B cell (primary cell): ENCODE results near the gene IL20RA. TPM values are rescaled to one million over a fixed set of nuclear protein-coding genes. Genes with fewer than 3 reads are reported as not detected.

Experiments
- ATAC-seq: fragments of 200-7000 bp; cut with Tn5 transposase; one replicate; pipeline ENCODE4 v1.10.0; 2021; ENCODE audit warnings: low read depth, mild to moderate bottlenecking, moderate number of reproducible peaks, moderate library complexity
- CTCF ChIA-PET: fragments of 350-600 bp; sonication (Branson Sonifier 250); formaldehyde crosslinking; loops from one replicate; lab custom pipeline; 2021; ENCODE audit warnings: antibody characterized with exemption, inconsistent platforms; lab: Charles Lee
- POLR2A ChIA-PET: fragments of 350-600 bp; sonication (Branson Sonifier 250); formaldehyde crosslinking; loops from one replicate; lab custom pipeline; 2021; ENCODE audit warnings: antibody characterized with exemption; lab: Charles Lee
- DNase-seq: peaks from one replicate; pipeline ENCODE4 v3.0.0; 2013
- H2AFZ ChIP-seq: 2 replicates; pipeline ENCODE4 v1.6.1; 2012; ENCODE audit warnings: mild to moderate bottlenecking, low read depth, low read length; ENCODE audit not compliant: insufficient read depth, poor library complexity, severe bottlenecking
- H3K27ac ChIP-seq, 2 donors: 1 replicate in 1 of 2; 2 replicates in 1 of 2; pipeline ENCODE4 v1.5.1; 2012 to 2013; ENCODE audit warnings: low read length in 2 of 2, mild to moderate bottlenecking in 2 of 2, moderate library complexity in 1 of 2
- H3K27me3 ChIP-seq, 4 experiments: fragments of 200-600 bp in 1 of 4; sonication (generic) in 1 of 4; replicated peaks in 1 of 4; 1 replicate in 2 of 4; 2 replicates in 2 of 4; pipeline versions ENCODE4 v1.6.1 to v1.7.0; 2013 to 2016; ENCODE audit warnings: low read length in 3 of 4, mild to moderate bottlenecking in 2 of 4, mixed read lengths in 1 of 4, moderate library complexity in 1 of 4; ENCODE audit not compliant: insufficient read depth in 4 of 4, control insufficient read depth in 3 of 4; ENCODE audit errors: control extremely low read depth in 1 of 4
- H3K36me3 ChIP-seq, 2 experiments: replicated peaks in 1 of 2; 1 replicate in 1 of 2; 2 replicates in 1 of 2; pipeline versions ENCODE4 v1.6.1 to v1.7.1; 2013; ENCODE audit warnings: low read length in 1 of 2; ENCODE audit not compliant: insufficient read depth in 2 of 2, control insufficient read depth in 1 of 2; ENCODE audit errors: control extremely low read depth in 1 of 2, extremely low read depth in 1 of 2
- H3K4me1 ChIP-seq, 2 donors: fragments of 200-600 bp in 1 of 2; sonication (generic) in 1 of 2; 1 replicate in 1 of 2; 2 replicates in 1 of 2; pipeline versions ENCODE4 v1.5.1 to v1.6.1; 2013 to 2017; ENCODE audit warnings: low read length in 2 of 2; ENCODE audit not compliant: control insufficient read depth in 2 of 2, insufficient read depth in 2 of 2
- H3K4me2 ChIP-seq: replicated peaks from 2 replicates; pipeline ENCODE3; 2012; ENCODE audit warnings: mild to moderate bottlenecking, low read depth, low read length; ENCODE audit not compliant: poor library complexity, severe bottlenecking
- H3K4me3 ChIP-seq, 5 experiments: fragments of 200-600 bp in 1 of 5; sonication (generic) in 1 of 5; 1 replicate in 3 of 5; 2 replicates in 2 of 5; pipeline versions ENCODE4 v1.5.1 to v1.7.0; 2011 to 2016; ENCODE audit warnings: low read length in 4 of 5, mild to moderate bottlenecking in 4 of 5, low read depth in 2 of 5, control low read depth in 1 of 5, moderate library complexity in 1 of 5; ENCODE audit not compliant: insufficient read depth in 1 of 5; ENCODE audit errors: control extremely low read depth in 1 of 5, extremely low read depth in 1 of 5
- H3K79me2 ChIP-seq: fragments of 200-600 bp; sonication (generic); one replicate; pipeline ENCODE4 v1.6.0; 2016; ENCODE audit warnings: low read length; ENCODE audit not compliant: control insufficient read depth, insufficient read depth
- H3K9ac ChIP-seq: fragments of 200-600 bp; sonication (generic); 2 replicates; pipeline ENCODE4 v1.6.1; 2017; ENCODE audit warnings: mild to moderate bottlenecking, low read length, moderate library complexity
- H3K9me3 ChIP-seq, 3 donors: one replicate each; pipeline versions ENCODE4 v1.6.1 to v1.7.1; 2013; ENCODE audit warnings: low read length in 2 of 3; ENCODE audit not compliant: control insufficient read depth in 2 of 3, insufficient read depth in 1 of 3; ENCODE audit errors: control extremely low read depth in 1 of 3
- H4K20me1 ChIP-seq: 2 replicates; pipeline ENCODE4 v1.6.0; 2012; ENCODE audit warnings: mild to moderate bottlenecking, low read length; ENCODE audit not compliant: insufficient read depth, control insufficient read depth, poor library complexity, severe bottlenecking
- H3K27ac Mint-ChIP-seq: one replicate; pipeline ENCODE4 v1.8.0; 2021; ENCODE audit warnings: mixed read lengths
- H3K27me3 Mint-ChIP-seq: one replicate; pipeline ENCODE4 v1.8.0; 2021; ENCODE audit warnings: mixed read lengths
- H3K4me1 Mint-ChIP-seq: one replicate; pipeline ENCODE4 v1.8.0; 2021; ENCODE audit warnings: mixed read lengths
- H3K4me3 Mint-ChIP-seq: one replicate; pipeline ENCODE4 v1.8.0; 2021; ENCODE audit warnings: mixed read lengths
- H3K9me3 Mint-ChIP-seq: one replicate; pipeline ENCODE4 v1.8.0; 2022; ENCODE audit warnings: mixed read lengths; ENCODE audit not compliant: insufficient read depth
- EZH2 ChIP-seq: IDR thresholded peaks from 2 replicates; pipeline ENCODE4 v1.6.1; 2012; ENCODE audit warnings: borderline replicate concordance, low read depth, mild to moderate bottlenecking, moderate library complexity, low read length; ENCODE audit not compliant: insufficient read depth, poor library complexity, severe bottlenecking
- WGBS: methylation state at CpG from one replicate; pipeline ENCODE4 v1.1.5; 2013; ENCODE audit warnings: missing lambda C conversion rate; ENCODE audit not compliant: insufficient coverage; 5-methylcytosine and 5-hydroxymethylcytosine counted together
- intact Hi-C: fragments of 100-400 bp; cut with micrococcal nuclease; formaldehyde crosslinking; loops from one replicate; pipeline ENCODE4 v1.10.0; 2022
- polyA plus RNA-seq: library from polyadenylated mRNA; depleted of rRNA; stranded (reverse); fragments of >200 nt; gene quantifications from 2 replicates; pipeline ENCODE4 v1.2.3, GENCODE V29; 2012
- total RNA-seq, 2 donors: library from RNA; stranded (reverse); fragments of 120-200 nt in 1 of 2; gene quantifications; 1 replicate in 1 of 2; 2 replicates in 1 of 2; pipeline versions ENCODE4 v1.2.3 to v1.2.4, GENCODE V29; 2013 to 2022
- TF ChIP-seq, protein P1 (sequence below): fragments of 200-600 bp; IDR thresholded peaks from one replicate; pipeline ENCODE4 v1.8.0; 2022; ENCODE audit warnings: antibody characterized with exemption, mild to moderate bottlenecking

Gene IL20RA
- total and polyA plus RNA-seq, 2 donors (not counting 1 experiment from before 2014, with no cell fraction given) = not detected

DNA sequence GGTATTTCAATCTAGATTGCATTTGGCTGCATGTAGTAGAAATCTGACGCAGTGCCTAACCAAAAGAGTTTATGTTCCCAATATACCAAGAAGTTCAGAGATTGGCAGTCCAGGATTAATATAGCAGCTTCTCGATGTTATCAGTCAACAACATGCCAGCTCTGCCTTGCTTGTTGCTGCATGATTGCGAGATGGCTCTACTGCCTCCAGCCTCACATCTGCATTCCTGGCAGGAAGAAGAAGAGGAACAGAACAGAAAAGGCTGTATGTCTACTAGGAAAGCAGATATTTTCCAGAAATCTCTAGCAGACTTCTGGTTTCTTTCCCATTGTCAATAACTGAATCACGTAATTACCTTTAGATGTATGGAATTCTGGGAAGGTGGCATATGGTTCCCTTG lies 61.8 kb downstream of the IL20RA start:
- Histone ChIP-seq H3K4me3 (no peak overlapping the region), H3K9me3 (peaks cover 0 to 3% (median 0%) of the 10 kb centered on the region in 3 donors), H3K4me1 (no peaks in the 10 kb centered on the region), H3K79me2 (no peaks in the 10 kb centered on the region), H3K4me2 (no peak overlapping the region), H2AFZ (no peak overlapping the region), H4K20me1 (no peaks in the 10 kb centered on the region), H3K27ac (no peak overlapping the region), H3K36me3 (no peaks in the 10 kb centered on the region), H3K27me3 (peaks cover 0 to 11% (median 4%) of the 10 kb centered on the region in 4 experiments), H3K9ac (no peak overlapping the region)
- ChIA-PET POLR2A (no interaction called here), CTCF (interaction anchor here (0.7 to 1.2 kb wide), 3 partner anchors 15 to 338 kb away, joined by 3 read pairs; no protein-coding TSS in a partner anchor)
- H3K4me1 Mint-ChIP-seq = no peaks in the 10 kb centered on the region
- TF ChIP-seq, protein P1, sequence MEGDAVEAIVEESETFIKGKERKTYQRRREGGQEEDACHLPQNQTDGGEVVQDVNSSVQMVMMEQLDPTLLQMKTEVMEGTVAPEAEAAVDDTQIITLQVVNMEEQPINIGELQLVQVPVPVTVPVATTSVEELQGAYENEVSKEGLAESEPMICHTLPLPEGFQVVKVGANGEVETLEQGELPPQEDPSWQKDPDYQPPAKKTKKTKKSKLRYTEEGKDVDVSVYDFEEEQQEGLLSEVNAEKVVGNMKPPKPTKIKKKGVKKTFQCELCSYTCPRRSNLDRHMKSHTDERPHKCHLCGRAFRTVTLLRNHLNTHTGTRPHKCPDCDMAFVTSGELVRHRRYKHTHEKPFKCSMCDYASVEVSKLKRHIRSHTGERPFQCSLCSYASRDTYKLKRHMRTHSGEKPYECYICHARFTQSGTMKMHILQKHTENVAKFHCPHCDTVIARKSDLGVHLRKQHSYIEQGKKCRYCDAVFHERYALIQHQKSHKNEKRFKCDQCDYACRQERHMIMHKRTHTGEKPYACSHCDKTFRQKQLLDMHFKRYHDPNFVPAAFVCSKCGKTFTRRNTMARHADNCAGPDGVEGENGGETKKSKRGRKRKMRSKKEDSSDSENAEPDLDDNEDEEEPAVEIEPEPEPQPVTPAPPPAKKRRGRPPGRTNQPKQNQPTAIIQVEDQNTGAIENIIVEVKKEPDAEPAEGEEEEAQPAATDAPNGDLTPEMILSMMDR = no peak
- no peak for TF ChIP-seq EZH2
- DNase-seq (no peak), ATAC-seq (no peak)
- H3K27ac Mint-ChIP-seq = no peak overlapping the region
- H3K9me3 Mint-ChIP-seq = no peaks in the 10 kb centered on the region
- 83% methylated on average over 1 of the region's 4 CpGs for WGBS
- intact Hi-C loops = no loop called here
- H3K27me3 Mint-ChIP-seq = peaks cover 44% of the 10 kb centered on the region
- H3K4me3 Mint-ChIP-seq = no peak overlapping the region

DNA sequence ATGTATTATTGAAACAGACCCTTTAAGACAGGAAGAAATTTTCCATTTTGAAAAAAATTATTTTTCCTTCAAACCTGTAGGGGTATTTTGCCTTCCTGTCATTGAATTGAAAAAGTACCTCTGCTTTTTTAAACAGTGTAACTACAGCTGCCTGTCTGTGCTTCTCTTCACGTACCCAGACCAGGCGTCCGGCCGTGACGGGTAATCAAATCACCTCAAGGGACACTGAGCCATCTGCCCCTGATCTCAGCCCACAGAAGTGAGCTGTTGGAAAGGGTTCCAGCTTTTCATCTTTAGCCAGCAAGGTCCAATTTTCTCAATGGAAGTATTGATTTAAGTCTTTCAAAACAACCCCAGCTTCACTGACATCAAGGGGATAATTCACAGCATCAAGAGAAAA lies 64.7 kb downstream of the IL20RA start:
- Histone ChIP-seq H3K36me3 (no peaks in the 10 kb centered on the region), H3K4me2 (no peak overlapping the region), H3K9me3 (no peaks in the 10 kb centered on the region), H3K27ac (no peak overlapping the region), H3K9ac (no peak overlapping the region), H3K4me3 (no peak overlapping the region), H2AFZ (no peak overlapping the region), H3K4me1 (peaks cover 5 to 11% of the 10 kb centered on the region in 2 donors), H3K79me2 (no peaks in the 10 kb centered on the region), H4K20me1 (no peaks in the 10 kb centered on the region), H3K27me3 (peaks cover 0 to 4% (median 1%) of the 10 kb centered on the region in 4 experiments)
- no peak overlapping the region for H3K27ac Mint-ChIP-seq
- 61% methylated on average over 5 of the region's 5 CpGs for WGBS
- no peaks in the 10 kb centered on the region for H3K9me3 Mint-ChIP-seq
- peaks cover 27% of the 10 kb centered on the region for H3K27me3 Mint-ChIP-seq
- H3K4me1 Mint-ChIP-seq = peaks cover 7% of the 10 kb centered on the region
- no peak for ATAC-seq
- CTCF ChIA-PET = no interaction called here
- DNase-seq = no peak
- H3K4me3 Mint-ChIP-seq = no peak overlapping the region
- POLR2A ChIA-PET = no interaction called here
- TF ChIP-seq EZH2 = no peak
- TF ChIP-seq, protein P1 = no peak
- intact Hi-C loops = no loop called here
